H9 (cell line): Measurements from ENCODE around the gene NBEAL1. TPM values are rescaled to one million over a fixed set of nuclear protein-coding genes. Genes with fewer than 3 reads are reported as not detected.

Experiments used
- DNase-seq: peaks from one replicate; pipeline ENCODE4 v3.0.0-alpha.2; 2017
- H2AFZ ChIP-seq: one replicate; pipeline ENCODE4 v1.6.1; 2013; ENCODE audit warnings: mild to moderate bottlenecking, low read length, control low read depth, moderate library complexity
- H2AK5ac ChIP-seq: 2 replicates; pipeline ENCODE4 v1.6.1; 2013; ENCODE audit warnings: low read length, control low read depth, mixed read lengths; ENCODE audit not compliant: insufficient read length
- H2BK120ac ChIP-seq: one replicate; pipeline ENCODE4 v1.6.1; 2013; ENCODE audit warnings: low read depth, mild to moderate bottlenecking, low read length, control low read depth, inconsistent platforms; ENCODE audit not compliant: poor library complexity, severe bottlenecking
- H2BK12ac ChIP-seq: 2 replicates; pipeline ENCODE4 v1.6.1; 2013; ENCODE audit warnings: low read length, control low read depth, mixed read lengths, low read depth; ENCODE audit not compliant: insufficient read length
- H2BK15ac ChIP-seq: 2 replicates; pipeline ENCODE4 v1.6.1; 2013; ENCODE audit warnings: low read depth, low read length, control low read depth
- H2BK20ac ChIP-seq: one replicate; pipeline ENCODE4 v1.6.1; 2013; ENCODE audit warnings: low read depth, mild to moderate bottlenecking, low read length, control low read depth, inconsistent platforms; ENCODE audit not compliant: poor library complexity, severe bottlenecking
- H2BK5ac ChIP-seq: 2 replicates; pipeline ENCODE4 v1.6.1; 2013; ENCODE audit warnings: low read length, control low read depth, mixed read lengths; ENCODE audit not compliant: insufficient read length
- H3K14ac ChIP-seq: 2 replicates; pipeline ENCODE4 v1.6.1; 2013; ENCODE audit warnings: low read length, control low read depth; ENCODE audit not compliant: insufficient read depth
- H3K18ac ChIP-seq: 2 replicates; pipeline ENCODE4 v1.6.1; 2013; ENCODE audit warnings: low read depth, mild to moderate bottlenecking, mixed read lengths, low read length, control low read depth; ENCODE audit not compliant: insufficient read length
- H3K23ac ChIP-seq: 2 replicates; pipeline ENCODE4 v1.6.1; 2013; ENCODE audit warnings: low read length, control low read depth, mixed read lengths, low read depth; ENCODE audit not compliant: insufficient read length
- H3K23me2 ChIP-seq: 2 replicates; pipeline ENCODE4 v1.6.1; 2013; ENCODE audit warnings: low read depth, mild to moderate bottlenecking, mixed read lengths, low read length, control low read depth; ENCODE audit not compliant: insufficient read length, poor library complexity, severe bottlenecking
- H3K27ac ChIP-seq: 2 replicates; pipeline ENCODE4 v1.5.1; 2013; ENCODE audit warnings: low read length, control low read depth, mixed read lengths, low read depth; ENCODE audit not compliant: insufficient read length
- H3K27me3 ChIP-seq: 2 replicates; pipeline ENCODE4 v1.6.1; 2013; ENCODE audit warnings: low read length, control low read depth, inconsistent platforms; ENCODE audit not compliant: insufficient read depth
- H3K4ac ChIP-seq: 2 replicates; pipeline ENCODE4 v1.6.1; 2013; ENCODE audit warnings: low read depth, mild to moderate bottlenecking, control low read depth, inconsistent platforms, low read length, moderate library complexity
- H3K4me1 ChIP-seq: 2 replicates; pipeline ENCODE4 v1.6.1; 2013; ENCODE audit warnings: low read length, control low read depth, inconsistent platforms; ENCODE audit not compliant: insufficient read depth
- H3K4me2 ChIP-seq: 2 replicates; pipeline ENCODE4 v1.6.1; 2013; ENCODE audit warnings: low read length, control low read depth, mixed read lengths; ENCODE audit not compliant: insufficient read length, insufficient read depth
- H3K56ac ChIP-seq: 2 replicates; pipeline ENCODE4 v1.6.1; 2013; ENCODE audit warnings: low read depth, mild to moderate bottlenecking, mixed read lengths, low read length, control low read depth; ENCODE audit not compliant: insufficient read length
- H3K79me1 ChIP-seq: 2 replicates; pipeline ENCODE4 v1.6.1; 2013; ENCODE audit warnings: low read depth, mild to moderate bottlenecking, moderate library complexity, low read length, control low read depth, inconsistent platforms; ENCODE audit not compliant: insufficient read depth, poor library complexity, severe bottlenecking
- H3K79me2 ChIP-seq: 2 replicates; pipeline ENCODE4 v1.6.1; 2013; ENCODE audit warnings: low read length, control low read depth, inconsistent platforms; ENCODE audit not compliant: insufficient read depth
- H3K9ac ChIP-seq: 2 replicates; pipeline ENCODE4 v1.6.1; 2013; ENCODE audit warnings: low read length, control low read depth, mixed read lengths; ENCODE audit not compliant: insufficient read length; ENCODE audit errors: extremely low read depth
- H3K9me3 ChIP-seq: one replicate; pipeline ENCODE4 v1.6.1; 2013; ENCODE audit warnings: low read depth, low read length, inconsistent platforms; ENCODE audit not compliant: control insufficient read depth
- H3T11ph ChIP-seq: one replicate; pipeline ENCODE4 v1.6.1; 2013; ENCODE audit warnings: mild to moderate bottlenecking, low read length, control low read depth, inconsistent platforms
- H4K20me1 ChIP-seq: one replicate; pipeline ENCODE4 v1.6.1; 2013; ENCODE audit not compliant: control insufficient read depth, insufficient read length, insufficient read depth
- H4K5ac ChIP-seq: 2 replicates; pipeline ENCODE4 v1.6.1; 2013; ENCODE audit warnings: low read depth, mild to moderate bottlenecking, mixed read lengths, low read length, control low read depth; ENCODE audit not compliant: insufficient read length
- H4K8ac ChIP-seq: replicated peaks from 2 replicates; pipeline ENCODE4 v1.6.1; 2013; ENCODE audit warnings: low read length, control low read depth, mixed read lengths, low read depth; ENCODE audit not compliant: insufficient read length
- H4K91ac ChIP-seq: 2 replicates; pipeline ENCODE4 v1.6.1; 2013; ENCODE audit warnings: low read depth, mild to moderate bottlenecking, moderate library complexity, mixed read lengths, low read length, control low read depth; ENCODE audit not compliant: insufficient read length
- H3K27ac Mint-ChIP-seq, 3 experiments: 2 replicates in 2 of 3; 3 replicates in 1 of 3; pipeline ENCODE4 v1.8.0; 2020 to 2021; ENCODE audit warnings: mixed read lengths in 3 of 3, mild to moderate bottlenecking in 1 of 3, moderate library complexity in 1 of 3
- H3K27me3 Mint-ChIP-seq: 2 replicates; pipeline ENCODE4 v1.8.0; 2021; ENCODE audit warnings: low read depth, mild to moderate bottlenecking, moderate library complexity, mixed read lengths
- H3K36me3 Mint-ChIP-seq, 3 experiments: 2 replicates in 2 of 3; 3 replicates in 1 of 3; pipeline ENCODE4 v1.8.0; 2020 to 2021; ENCODE audit warnings: low read depth in 3 of 3, mixed read lengths in 3 of 3; ENCODE audit not compliant: insufficient read depth in 1 of 3
- H3K4me1 Mint-ChIP-seq, 2 experiments: 2 replicates each; pipeline ENCODE4 v1.8.0; 2020; ENCODE audit warnings: mixed read lengths in 2 of 2
- H3K4me3 Mint-ChIP-seq, 2 experiments: 2 replicates in 1 of 2; 3 replicates in 1 of 2; pipeline ENCODE4 v1.8.0; 2020 to 2021; ENCODE audit warnings: mild to moderate bottlenecking in 2 of 2, mixed read lengths in 2 of 2, moderate library complexity in 1 of 2
- H3K9me3 Mint-ChIP-seq, 2 experiments: 2 replicates in 1 of 2; 3 replicates in 1 of 2; pipeline ENCODE4 v1.8.0; 2020; ENCODE audit warnings: mild to moderate bottlenecking in 2 of 2, mixed read lengths in 2 of 2, moderate library complexity in 1 of 2
- total RNA-seq: library from RNA; stranded (reverse); gene quantifications from 2 replicates; pipeline ENCODE4 v1.2.1, GENCODE V29; 2021
- TF ChIP-seq, protein P1 (sequence below): fragments of 200-600 bp; sonication (generic); conservative IDR thresholded peaks from 3 replicates; pipeline ENCODE4 v1.8.0; 2021; ENCODE audit warnings: antibody characterized with exemption, mild to moderate bottlenecking

NBEAL1 gene
- total RNA-seq, 1 experiment from 2014 or later = 10.1 TPM

DNA sequence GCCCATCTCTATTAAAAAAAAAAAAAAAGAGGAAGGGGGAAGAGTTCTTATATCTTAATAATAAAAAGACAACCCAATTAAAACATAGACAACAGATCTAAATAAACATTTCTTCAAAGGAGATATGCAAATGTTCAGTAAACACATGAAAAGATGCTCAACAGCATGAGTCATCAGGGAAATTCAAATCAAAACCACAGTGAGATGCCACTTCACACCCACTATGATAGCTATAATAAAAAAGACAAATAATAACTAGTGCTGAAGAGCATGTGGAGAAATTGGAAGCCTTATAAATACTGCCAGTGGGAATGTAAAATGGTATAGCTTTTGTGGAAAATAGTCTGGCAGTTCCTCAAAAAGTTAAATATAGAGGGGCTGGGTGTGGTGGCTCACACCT lies 162.7 kb downstream of the NBEAL1 start:
- no peaks in the 10 kb centered on the region for H3K27me3 Mint-ChIP-seq
- Histone ChIP-seq H3K23ac (no peak overlapping the region), H3T11ph (no peak overlapping the region), H3K56ac (no peak overlapping the region), H3K27me3 (no peaks in the 10 kb centered on the region), H2AK5ac (no peak overlapping the region), H3K23me2 (no peaks in the 10 kb centered on the region), H3K4me1 (no peaks in the 10 kb centered on the region), H4K20me1 (no peaks in the 10 kb centered on the region), H3K79me2 (no peaks in the 10 kb centered on the region), H3K4ac (no peak overlapping the region), H2BK20ac (no peak overlapping the region), H3K9ac (no peak overlapping the region), H4K8ac (no peak overlapping the region), H3K4me2 (no peak overlapping the region), H4K5ac (no peak overlapping the region), H4K91ac (no peak overlapping the region), H3K9me3 (no peaks in the 10 kb centered on the region), H3K18ac (no peak overlapping the region), H2AFZ (no peak overlapping the region), H3K79me1 (no peaks in the 10 kb centered on the region), H2BK120ac (no peak overlapping the region), H2BK12ac (no peak overlapping the region), H2BK15ac (no peak overlapping the region), H3K14ac (no peak overlapping the region), H3K27ac (no peak overlapping the region), H2BK5ac (no peak overlapping the region)
- H3K27ac Mint-ChIP-seq = no peak overlapping the region
- H3K9me3 Mint-ChIP-seq = no peaks in the 10 kb centered on the region
- DNase-seq = no peak
- H3K4me1 Mint-ChIP-seq = no peaks in the 10 kb centered on the region
- TF ChIP-seq, protein P1, sequence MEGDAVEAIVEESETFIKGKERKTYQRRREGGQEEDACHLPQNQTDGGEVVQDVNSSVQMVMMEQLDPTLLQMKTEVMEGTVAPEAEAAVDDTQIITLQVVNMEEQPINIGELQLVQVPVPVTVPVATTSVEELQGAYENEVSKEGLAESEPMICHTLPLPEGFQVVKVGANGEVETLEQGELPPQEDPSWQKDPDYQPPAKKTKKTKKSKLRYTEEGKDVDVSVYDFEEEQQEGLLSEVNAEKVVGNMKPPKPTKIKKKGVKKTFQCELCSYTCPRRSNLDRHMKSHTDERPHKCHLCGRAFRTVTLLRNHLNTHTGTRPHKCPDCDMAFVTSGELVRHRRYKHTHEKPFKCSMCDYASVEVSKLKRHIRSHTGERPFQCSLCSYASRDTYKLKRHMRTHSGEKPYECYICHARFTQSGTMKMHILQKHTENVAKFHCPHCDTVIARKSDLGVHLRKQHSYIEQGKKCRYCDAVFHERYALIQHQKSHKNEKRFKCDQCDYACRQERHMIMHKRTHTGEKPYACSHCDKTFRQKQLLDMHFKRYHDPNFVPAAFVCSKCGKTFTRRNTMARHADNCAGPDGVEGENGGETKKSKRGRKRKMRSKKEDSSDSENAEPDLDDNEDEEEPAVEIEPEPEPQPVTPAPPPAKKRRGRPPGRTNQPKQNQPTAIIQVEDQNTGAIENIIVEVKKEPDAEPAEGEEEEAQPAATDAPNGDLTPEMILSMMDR = no peak
- H3K4me3 Mint-ChIP-seq = no peak overlapping the region
- no peaks in the 10 kb centered on the region; a peak in 1 of 7 replicates for H3K36me3 Mint-ChIP-seq
